ENCODE measurements around the gene NTSR2.

Gene NTSR2

DNA sequence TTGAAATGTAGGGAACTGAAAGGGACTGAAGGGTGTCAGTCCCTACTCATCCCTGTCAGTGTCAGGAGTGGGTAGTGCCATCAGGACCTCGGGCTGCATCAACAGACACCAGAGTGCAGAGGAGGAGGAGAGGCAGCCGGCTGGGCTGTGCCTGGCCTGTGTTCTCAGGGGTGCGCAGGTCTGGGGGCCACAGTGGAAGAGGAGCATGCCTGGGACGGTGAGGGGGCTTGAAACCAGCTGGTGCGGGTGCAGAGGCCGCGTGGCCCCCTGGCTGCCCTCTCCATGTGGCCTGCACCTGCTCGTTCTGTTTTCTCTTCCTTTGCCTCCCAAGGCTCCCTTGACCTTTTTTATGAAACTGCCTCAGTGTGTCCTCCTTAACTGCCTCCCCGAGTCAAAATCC lies 41.3 kb downstream of the NTSR2 start:
- DNase-seq (ENCODE audit: low read depth): no peak

- DNase-seq (ENCODE audit: low read depth): no peak
Observed at GRCh38 chr2:11625671-11626070, 44.3 kb downstream of the NTSR2 start.

DNA sequence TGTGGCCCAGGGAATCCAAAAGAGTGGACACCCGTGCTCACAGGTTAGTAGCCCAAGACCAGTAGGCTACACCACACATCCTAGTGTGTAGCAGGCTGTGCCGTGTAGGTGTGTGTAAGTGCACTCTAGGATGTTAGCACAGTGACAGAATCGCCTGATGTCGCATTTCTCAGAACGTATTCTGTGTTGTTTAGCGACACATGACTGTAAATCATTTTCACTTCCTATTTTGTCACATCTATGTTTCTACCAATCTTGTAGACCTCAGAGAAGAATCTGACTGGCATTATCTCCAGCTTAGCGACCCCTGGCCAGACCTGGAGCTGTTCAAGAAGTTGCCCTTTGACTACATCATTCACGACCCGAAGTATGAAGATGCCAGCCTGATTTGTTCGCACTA lies 45.1 kb downstream of the NTSR2 start:
- no peak for DNase-seq (ENCODE audit: low read depth)

GRCh38 chr2:11622611-11623010 lies 47.4 kb downstream of the NTSR2 start:
- no peak for DNase-seq (ENCODE audit: low read depth)

- DNase-seq (ENCODE audit: low read depth): no peak
Observed at GRCh38 chr2:11621410-11621809, 48.6 kb downstream of the NTSR2 start.

DNA sequence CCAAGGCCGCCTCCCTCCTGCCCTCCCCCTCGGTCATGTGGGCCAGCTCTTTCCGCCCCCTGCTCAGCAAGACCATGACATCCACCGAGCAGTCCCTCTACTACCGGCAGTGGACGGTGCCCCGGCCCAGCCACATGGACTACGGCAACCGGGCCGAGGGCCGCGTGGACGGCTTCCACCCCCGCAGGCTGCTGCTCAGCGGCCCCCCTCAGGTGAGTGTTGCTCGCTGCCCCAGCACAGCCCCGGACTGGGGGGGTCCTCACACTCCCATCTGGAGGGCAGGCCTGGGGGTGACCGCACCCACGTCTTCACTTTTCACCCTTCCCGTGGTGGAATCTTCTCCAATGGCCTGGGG lies 51.3 kb downstream of the NTSR2 start:
- no peak for DNase-seq (ENCODE audit: low read depth)

DNA sequence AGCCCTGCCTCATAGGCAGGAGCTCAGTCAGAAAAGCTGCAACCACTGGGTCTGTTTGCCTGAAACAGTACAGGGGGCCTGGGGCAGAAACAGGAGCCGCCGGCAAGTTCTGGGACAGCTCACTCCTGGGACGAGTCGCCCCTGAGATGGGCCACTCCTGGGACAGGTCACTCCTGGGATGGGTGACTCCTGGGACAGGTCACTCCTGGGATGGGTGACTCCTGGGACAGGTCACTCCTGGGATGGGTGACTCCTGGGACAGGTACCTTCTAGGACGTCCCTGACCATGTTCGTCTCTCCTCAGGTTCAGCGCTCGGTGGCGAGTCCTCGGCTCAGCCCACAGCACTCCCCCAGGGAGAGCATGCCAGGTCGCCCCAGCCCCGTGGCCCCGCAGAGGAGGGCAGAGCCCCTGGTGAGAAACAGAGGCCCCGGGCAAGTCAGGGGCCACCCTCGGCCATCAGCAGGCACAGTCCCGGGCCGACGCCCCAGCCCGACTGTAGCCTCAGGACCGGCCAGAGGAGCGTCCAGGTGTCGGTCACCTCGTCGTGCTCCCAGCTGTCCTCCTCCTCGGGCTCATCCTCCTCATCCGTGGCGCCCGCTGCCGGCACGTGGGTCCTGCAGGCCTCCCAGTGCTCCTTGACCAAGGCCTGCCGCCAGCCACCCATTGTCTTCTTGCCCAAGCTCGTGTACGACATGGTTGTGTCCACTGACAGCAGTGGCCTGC lies 51.8 kb downstream of the NTSR2 start:
- DNase-seq (ENCODE audit: low read depth): no peak

DNA sequence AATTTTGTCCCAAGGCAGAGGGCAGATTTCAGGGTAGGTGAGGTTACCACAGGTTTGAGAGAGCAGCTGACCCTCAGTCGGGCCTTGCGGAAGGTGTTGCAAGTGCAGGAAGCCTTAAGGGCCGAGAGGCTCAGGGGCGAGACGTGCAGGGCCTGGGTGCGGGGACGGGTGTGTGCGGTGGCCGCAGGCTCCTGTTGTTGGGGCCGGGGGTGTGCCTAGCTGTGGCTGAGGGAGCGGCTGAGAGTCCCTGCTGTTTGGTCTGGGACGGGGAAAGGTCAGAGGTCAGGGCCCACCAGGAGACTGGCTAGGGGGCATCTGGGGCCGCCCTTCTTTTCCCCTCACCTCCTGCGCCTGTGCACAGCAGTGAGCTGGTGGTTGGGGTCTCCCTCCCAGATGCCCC lies 52.5 kb downstream of the NTSR2 start:
- no peak for DNase-seq (ENCODE audit: low read depth)

DNA sequence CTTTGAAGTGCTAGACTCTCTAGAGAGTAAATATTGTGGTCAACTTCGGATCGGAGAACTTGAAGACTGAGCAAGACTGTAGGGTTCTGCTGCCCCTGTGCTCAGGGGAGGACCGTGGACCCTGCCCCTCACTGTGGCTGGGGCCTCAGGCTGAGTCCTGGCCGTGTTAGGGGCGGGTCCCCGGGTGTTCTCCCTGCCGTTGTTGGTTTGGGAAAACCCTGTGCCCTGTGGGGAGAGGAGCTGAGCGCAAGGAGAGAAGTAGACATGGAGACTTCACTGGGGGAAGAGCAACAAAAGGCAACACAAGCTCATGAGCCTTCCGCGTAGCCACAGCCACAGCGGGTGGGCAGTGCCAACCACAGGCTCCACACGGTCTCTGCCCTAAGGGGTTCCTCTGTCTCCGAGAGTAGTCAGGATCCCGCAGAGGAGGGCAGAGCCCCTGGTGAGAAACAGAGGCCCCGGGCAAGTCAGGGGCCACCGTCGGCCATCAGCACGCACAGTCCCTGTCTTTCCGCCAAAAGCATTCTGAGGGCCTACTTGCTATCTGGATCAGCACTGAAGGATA lies 53.1 kb downstream of the NTSR2 start:
- no peak for DNase-seq (ENCODE audit: low read depth)

GRCh38 chr2:11616097-11616687 lies 53.8 kb downstream of the NTSR2 start:
- no peak for DNase-seq (ENCODE audit: low read depth)

GRCh38 chr2:11615209-11615608 lies 54.8 kb downstream of the NTSR2 start:
- no peak for DNase-seq (ENCODE audit: low read depth)

DNA sequence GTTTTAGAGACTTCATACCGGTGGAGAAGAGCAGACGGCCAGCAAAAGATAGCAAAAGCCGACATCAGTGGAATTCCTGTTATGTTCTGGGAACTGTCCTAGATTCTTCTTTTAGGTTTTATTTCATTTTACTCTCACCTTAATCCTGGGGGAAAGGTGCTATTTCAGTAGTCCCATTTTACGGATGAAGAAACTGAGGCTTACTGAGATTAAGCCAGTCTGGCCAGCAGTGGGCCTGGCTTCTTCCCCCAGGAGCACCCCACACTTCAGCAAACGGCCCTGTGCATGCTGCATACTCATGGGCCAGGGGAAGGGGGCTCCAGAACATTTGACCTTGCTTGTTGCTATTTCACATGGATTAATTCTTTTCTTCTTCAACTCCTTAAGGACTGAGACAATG lies 56.7 kb downstream of the NTSR2 start:
- DNase-seq (ENCODE audit: low read depth): no peak

DNA sequence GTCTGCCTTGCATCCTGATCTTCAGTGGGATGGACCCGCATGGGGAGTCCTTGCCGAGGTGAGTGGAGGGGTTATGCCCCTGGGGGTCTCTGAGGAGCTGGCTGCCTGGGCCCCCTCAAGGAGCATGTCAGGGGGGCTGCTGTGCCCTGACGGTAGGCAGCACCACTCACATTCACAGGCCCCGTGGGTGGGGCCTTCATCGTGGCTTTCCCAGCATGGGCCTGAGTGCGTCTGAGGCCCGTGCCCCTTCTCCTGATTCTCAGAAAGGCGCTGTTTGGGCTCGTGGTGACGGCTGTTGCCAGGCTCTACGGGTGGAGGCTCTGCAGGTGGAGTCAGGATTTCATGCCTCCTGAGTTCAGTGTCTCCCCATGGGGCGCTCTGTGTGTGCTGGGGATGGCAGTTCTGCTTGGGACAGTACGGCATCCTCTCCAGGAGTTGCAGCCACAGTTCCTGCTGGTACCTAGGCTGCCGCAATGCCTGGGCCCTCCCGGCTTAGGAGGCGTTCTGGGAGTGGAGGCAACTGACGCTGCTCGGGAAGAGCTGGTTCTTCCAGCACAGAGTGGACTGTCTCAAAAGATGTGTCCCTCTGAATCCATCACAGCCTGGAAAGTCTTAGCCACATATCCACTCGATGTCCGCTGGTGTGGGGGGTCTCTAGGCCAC lies 57.3 kb downstream of the NTSR2 start:
- no peak for DNase-seq (ENCODE audit: low read depth)

GRCh38 chr2:11611251-11611650 lies 58.7 kb downstream of the NTSR2 start:
- no peak for DNase-seq (ENCODE audit: low read depth)

- DNase-seq (ENCODE audit: low read depth): no peak
Observed at GRCh38 chr2:11610624-11611242, 59.3 kb downstream of the NTSR2 start.

Data from stimulated activated CD8-positive, alpha-beta memory T cell treated with anti-CD3 and anti-CD28 coated beads, Interleukin-15, amount 100 ng/mL, for 24 hours (primary cell).